NB4 (cell line): Measurements from ENCODE around the gene DIP2C.
"Not testable (repeated sequence)": the region's sequence is repeated elsewhere in the genome, so short reads cannot be mapped to it uniquely, and the experiment has no call there.

Source experiments
- DNase-seq: peaks from one replicate; pipeline ENCODE4 v3.0.0; 2010; ENCODE audit warnings: low read depth
- H3K4me3 ChIP-seq: one replicate; pipeline ENCODE4 v1.5.1; 2011; ENCODE audit warnings: mild to moderate bottlenecking, low read depth, low read length, moderate library complexity
- CTCF ChIP-seq: IDR thresholded peaks from one replicate; pipeline ENCODE4 v1.5.1; 2012; ENCODE audit warnings: low read depth, low read length
- MAX ChIP-seq: IDR thresholded peaks from 2 replicates; pipeline ENCODE4 v1.6.1; 2011; ENCODE audit warnings: low read depth, low read length
- MYC ChIP-seq: IDR thresholded peaks from 2 replicates; pipeline ENCODE4 v1.6.1; 2011; ENCODE audit warnings: low read depth, low read length
- POLR2A ChIP-seq: IDR thresholded peaks from 2 replicates; pipeline ENCODE4 v1.6.1; 2011; ENCODE audit warnings: mild to moderate bottlenecking; ENCODE audit not compliant: insufficient read length; ENCODE audit errors: extremely low read depth

The DIP2C gene

GRCh38 chr10:650886-651615, 38.4 kb downstream of the DIP2C start:
- no peak for DNase-seq
- TF ChIP-seq MAX, result no peak
- H3K4me3 ChIP-seq, result no peak overlapping the region

DNA sequence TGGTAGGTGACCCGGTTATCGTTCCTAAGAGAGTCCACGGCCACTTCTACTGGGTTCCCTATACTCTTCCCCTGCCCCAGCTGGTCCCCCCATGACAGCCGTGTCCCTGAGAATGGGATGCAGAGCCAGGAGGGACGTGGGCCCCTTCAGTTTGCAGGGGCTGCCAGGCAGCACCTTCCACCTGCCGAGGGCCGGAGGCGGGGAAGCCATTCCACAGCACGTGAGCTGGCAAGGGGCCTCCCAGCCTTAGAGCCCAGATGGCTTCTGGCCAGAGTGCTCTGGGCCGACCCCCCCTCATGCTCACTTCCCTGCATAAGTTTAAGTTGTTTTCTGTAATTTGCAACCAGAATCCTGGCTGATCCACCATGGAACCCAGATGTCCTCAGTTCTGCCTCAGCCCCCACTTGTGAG, 39.0 kb downstream of the DIP2C start:
- no peak for DNase-seq
- H3K4me3 ChIP-seq, result no peak overlapping the region
- TF ChIP-seq MYC (no peak), POLR2A (no peak), CTCF (no peak), MAX (no peak)

DNA sequence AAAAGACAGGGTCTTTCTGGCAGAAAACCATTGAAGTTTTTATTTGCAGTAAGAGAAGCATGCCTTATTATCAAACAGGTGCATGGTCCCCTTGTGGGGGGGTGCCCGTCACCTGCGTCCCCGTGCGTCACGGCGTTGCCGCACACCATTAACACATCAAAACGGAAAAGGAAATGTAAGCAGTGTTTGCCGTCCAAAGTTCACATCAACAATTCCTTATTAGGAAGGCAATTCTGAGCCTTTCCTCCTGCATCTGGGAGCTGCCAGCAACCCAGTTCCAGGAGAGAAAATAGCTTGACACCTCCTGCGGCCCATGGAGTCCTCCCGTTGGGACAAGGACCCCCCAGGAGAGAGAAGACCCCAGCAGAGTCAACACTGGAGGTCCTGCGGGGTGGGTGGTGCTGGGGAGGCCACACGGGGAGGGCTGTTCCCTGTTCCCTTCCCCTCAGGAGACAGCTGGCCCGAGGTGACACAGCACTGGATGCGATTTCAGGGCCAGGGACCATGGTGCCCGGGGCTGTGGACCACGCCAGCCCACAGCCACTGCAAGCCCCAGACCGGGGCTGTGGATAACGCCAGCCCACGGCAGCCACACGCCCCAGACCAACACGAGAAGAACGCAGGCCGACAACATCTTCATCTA, 39.5 kb downstream of the DIP2C start:
- DNase-seq, result no peak
- no peak overlapping the region for H3K4me3 ChIP-seq
- TF ChIP-seq CTCF (no peak), MAX (no peak), MYC (no peak), POLR2A (no peak)

DNA sequence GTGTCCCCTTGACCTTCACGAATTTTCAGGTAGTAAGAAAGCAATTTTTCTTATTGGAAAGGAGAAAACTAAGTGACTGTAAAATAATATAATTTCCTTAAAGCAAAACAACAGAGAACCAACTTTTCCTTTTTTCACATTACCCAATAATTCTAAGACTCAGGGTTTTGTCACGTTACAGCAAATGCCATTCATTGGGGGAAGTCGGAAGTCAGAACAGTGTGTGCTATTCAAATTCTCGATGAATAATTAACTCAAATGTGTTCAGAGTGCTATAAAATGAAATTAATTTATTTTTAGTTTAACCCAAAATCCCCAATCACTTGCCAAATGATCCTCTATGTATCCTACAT, 40.0 kb downstream of the DIP2C start:
- DNase-seq, result no peak
- TF ChIP-seq POLR2A, result no peak
- no peak for TF ChIP-seq CTCF
- TF ChIP-seq MAX, result no peak
- no peak for TF ChIP-seq MYC
- no peak overlapping the region for H3K4me3 ChIP-seq

DNA sequence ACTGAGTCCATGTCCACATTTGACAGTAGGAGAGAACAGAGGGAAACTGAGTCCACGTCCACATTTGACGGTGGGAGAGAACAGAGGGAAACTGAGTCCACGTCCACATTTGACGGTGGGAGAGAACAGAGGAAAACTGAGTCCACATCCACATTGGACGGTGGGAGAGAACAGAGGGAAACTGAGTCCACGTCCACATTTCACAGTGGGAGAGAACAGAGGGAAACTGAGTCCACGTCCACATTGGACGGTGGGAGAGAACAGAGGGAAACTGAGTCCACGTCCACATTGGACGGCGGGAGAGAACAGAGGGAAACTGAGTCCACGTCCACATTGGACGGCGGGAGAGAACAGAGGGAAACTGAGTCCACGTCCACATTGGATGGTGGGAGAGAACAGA, 42.4 kb downstream of the DIP2C start:
- H3K4me3 ChIP-seq, DNase-seq: not testable (repeated sequence)

- H3K4me3 ChIP-seq, result no peak overlapping the region
- TF ChIP-seq POLR2A, result no peak
- TF ChIP-seq MYC, result no peak
- TF ChIP-seq MAX, result no peak
- TF ChIP-seq CTCF, result no peak
- no peak for DNase-seq
These were observed 43.3 kb downstream of the DIP2C start for GRCh38 chr10:646118-646524.

DNA sequence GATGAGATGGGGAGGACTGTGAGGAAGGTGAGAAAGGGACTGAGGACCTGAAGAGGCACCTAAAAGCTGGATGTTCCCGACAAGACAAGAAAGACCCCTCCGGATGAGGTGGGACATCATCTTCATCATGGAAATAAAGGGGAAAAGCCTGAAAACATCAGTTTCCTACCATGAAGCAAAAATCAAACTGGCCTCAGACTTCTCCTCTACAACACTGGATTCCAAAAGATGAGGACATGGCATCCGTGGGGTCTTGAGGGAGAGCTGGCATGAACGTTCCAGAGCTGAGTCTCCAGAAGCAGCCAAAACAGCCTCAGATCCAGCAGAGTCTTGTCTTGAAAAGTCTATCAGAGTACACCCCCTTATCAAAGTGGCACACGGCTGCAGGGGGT, 44.5 kb downstream of the DIP2C start:
- DNase-seq, result no peak
- TF ChIP-seq POLR2A (no peak), MAX (no peak), CTCF (no peak), MYC (no peak)
- no peak overlapping the region for H3K4me3 ChIP-seq
